DOHH2 (cell line): ENCODE measurements around the gene COL9A3.

ENCODE experiments used
- H3F3A ChIP-seq: fragments of 200-600 bp; sonication (generic), shearing (Covaris generic); 2 replicates; pipeline ENCODE4 v1.6.0; 2016; ENCODE audit warnings: antibody characterized with exemption, mild to moderate bottlenecking; ENCODE audit not compliant: control insufficient read depth, insufficient read depth
- H3K27ac ChIP-seq: fragments of 200-600 bp; sonication (generic); 2 replicates; pipeline ENCODE4 v1.5.1; 2014; ENCODE audit warnings: low read depth, mild to moderate bottlenecking, low read length, moderate library complexity
- H3K27me3 ChIP-seq: fragments of 200-600 bp; sonication (generic); 2 replicates; pipeline ENCODE4 v1.6.1; 2014; ENCODE audit warnings: mild to moderate bottlenecking, low read length, mixed read lengths; ENCODE audit not compliant: control insufficient read depth
- H3K36me3 ChIP-seq: fragments of 200-600 bp; sonication (generic); 2 replicates; pipeline ENCODE4 v1.6.1; 2014; ENCODE audit warnings: mild to moderate bottlenecking, low read length, moderate library complexity, mixed read lengths; ENCODE audit not compliant: control insufficient read depth
- H3K4me1 ChIP-seq: fragments of 200-600 bp; sonication (generic); 2 replicates; pipeline ENCODE4 v1.6.1; 2014; ENCODE audit warnings: mild to moderate bottlenecking, low read length, mixed read lengths; ENCODE audit not compliant: control insufficient read depth
- H3K4me2 ChIP-seq: fragments of 200-600 bp; sonication (generic); 2 replicates; pipeline ENCODE4 v1.6.0; 2014; ENCODE audit warnings: mild to moderate bottlenecking, low read length, moderate library complexity
- H3K4me3 ChIP-seq: fragments of 200-600 bp; sonication (generic); 2 replicates; pipeline ENCODE4 v1.5.1; 2014; ENCODE audit warnings: mild to moderate bottlenecking, low read length, mixed read lengths
- H3K79me2 ChIP-seq: fragments of 200-600 bp; sonication (generic); 2 replicates; pipeline ENCODE4 v1.6.1; 2014; ENCODE audit warnings: mild to moderate bottlenecking, low read length, mixed read lengths; ENCODE audit not compliant: control insufficient read depth
- H3K9me2 ChIP-seq: fragments of 200-600 bp; sonication (generic); replicated peaks from 2 replicates; pipeline ENCODE4 v1.6.1; 2014; ENCODE audit warnings: mild to moderate bottlenecking, low read length, mixed read lengths; ENCODE audit not compliant: control insufficient read depth
- H3K9me3 ChIP-seq: fragments of 200-600 bp; sonication (generic); 2 replicates; pipeline ENCODE4 v1.6.1; 2014; ENCODE audit warnings: antibody characterized with exemption, low read length, mixed read lengths; ENCODE audit not compliant: control insufficient read depth, insufficient read depth
- H4K20me1 ChIP-seq: fragments of 200-600 bp; sonication (generic); 2 replicates; pipeline ENCODE4 v1.6.0; 2014; ENCODE audit warnings: low read depth, mild to moderate bottlenecking, antibody characterized with exemption, low read length, moderate library complexity; ENCODE audit not compliant: control insufficient read depth, insufficient read depth
- EZH2phosphoT487 ChIP-seq: fragments of 200-600 bp; sonication (generic); IDR thresholded peaks from 2 replicates; pipeline ENCODE4 v1.6.1; 2017; ENCODE audit warnings: borderline replicate concordance, mild to moderate bottlenecking, antibody characterized with exemption, low read length, moderate library complexity, mixed read lengths
- TF ChIP-seq, protein P1 (sequence below): fragments of 200-600 bp; sonication (generic); IDR thresholded peaks from one replicate; pipeline ENCODE4 v1.5.1; 2014; ENCODE audit warnings: antibody characterized with exemption, mild to moderate bottlenecking, low read depth, low read length; ENCODE audit not compliant: poor library complexity, severe bottlenecking

COL9A3 gene

DNA sequence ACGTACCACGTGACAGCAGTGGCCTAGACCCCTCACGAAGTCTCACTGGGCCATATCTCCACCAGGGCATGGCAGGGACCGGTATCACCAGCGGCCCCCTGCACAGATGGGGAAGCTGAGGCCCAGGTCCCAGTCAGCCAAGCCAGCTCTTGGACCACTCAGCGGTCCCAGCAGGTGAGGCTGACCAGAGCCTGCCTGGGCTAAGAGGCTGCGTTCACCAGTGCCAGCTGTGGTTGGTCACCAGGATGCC, 23.2 kb upstream of the COL9A3 start:
- Histone ChIP-seq H4K20me1 (no peaks in the 10 kb centered on the region), H3K4me1 (peaks cover 43% of the 10 kb centered on the region), H3K27ac (peak overlapping the region; percentile 18; the same call in 1 of the 2 replicates), H3K79me2 (peaks cover 15% of the 10 kb centered on the region), H3K36me3 (peaks cover 18% of the 10 kb centered on the region), H3K4me3 (peak overlapping the region; percentile 70), H3F3A (peaks cover 12% of the 10 kb centered on the region), H3K9me3 (no peaks in the 10 kb centered on the region), H3K9me2 (no peaks in the 10 kb centered on the region), H3K4me2 (peak overlapping the region; percentile 84), H3K27me3 (peaks cover 9% of the 10 kb centered on the region)
- no peak for TF ChIP-seq EZH2phosphoT487
- TF ChIP-seq, protein P1, sequence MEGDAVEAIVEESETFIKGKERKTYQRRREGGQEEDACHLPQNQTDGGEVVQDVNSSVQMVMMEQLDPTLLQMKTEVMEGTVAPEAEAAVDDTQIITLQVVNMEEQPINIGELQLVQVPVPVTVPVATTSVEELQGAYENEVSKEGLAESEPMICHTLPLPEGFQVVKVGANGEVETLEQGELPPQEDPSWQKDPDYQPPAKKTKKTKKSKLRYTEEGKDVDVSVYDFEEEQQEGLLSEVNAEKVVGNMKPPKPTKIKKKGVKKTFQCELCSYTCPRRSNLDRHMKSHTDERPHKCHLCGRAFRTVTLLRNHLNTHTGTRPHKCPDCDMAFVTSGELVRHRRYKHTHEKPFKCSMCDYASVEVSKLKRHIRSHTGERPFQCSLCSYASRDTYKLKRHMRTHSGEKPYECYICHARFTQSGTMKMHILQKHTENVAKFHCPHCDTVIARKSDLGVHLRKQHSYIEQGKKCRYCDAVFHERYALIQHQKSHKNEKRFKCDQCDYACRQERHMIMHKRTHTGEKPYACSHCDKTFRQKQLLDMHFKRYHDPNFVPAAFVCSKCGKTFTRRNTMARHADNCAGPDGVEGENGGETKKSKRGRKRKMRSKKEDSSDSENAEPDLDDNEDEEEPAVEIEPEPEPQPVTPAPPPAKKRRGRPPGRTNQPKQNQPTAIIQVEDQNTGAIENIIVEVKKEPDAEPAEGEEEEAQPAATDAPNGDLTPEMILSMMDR = no peak

DNA sequence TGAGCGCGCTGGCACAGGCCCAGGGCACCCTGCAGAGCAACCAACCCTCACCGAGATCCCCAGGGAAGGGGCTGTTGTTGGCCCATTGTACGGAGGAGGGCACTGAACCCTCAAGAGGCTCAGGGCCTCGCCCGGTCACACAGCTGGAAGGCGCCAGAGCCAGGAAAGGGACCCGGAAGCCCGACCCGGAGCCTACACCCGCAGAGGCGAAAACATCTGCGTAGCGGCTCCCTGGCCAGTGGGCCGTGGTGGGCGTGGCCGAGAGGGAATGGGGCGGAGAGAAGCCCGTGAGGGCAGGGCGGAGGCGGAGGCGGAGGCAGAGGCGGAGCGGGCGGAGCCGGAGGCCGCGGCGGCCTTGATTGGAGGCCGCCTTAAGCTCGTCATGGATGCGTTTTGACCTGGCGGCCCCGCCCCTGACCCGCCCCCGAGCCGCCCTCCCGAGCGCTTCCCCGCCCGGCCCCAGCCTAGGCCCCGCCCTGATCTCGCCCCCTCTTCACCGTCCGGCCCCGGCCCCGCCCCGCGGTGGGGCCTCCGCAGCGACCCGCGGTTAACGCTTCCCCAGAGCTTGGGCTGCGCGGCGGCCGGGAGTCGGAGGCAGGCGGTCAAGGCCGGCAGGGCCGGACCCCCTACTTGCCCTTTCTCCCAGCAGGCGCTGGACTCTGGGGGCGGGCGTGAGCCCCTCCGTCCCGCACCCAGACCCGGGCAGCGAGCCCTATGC, 22.7 kb upstream of the COL9A3 start:
- Histone ChIP-seq H3K27me3 (peaks cover 5% of the 10 kb centered on the region), H3K4me1 (peaks cover 43% of the 10 kb centered on the region), H4K20me1 (no peaks in the 10 kb centered on the region), H3K4me2 (peak overlapping the region; percentile 99), H3F3A (peaks cover 12% of the 10 kb centered on the region), H3K4me3 (peak overlapping the region; percentile 93), H3K79me2 (peaks cover 15% of the 10 kb centered on the region), H3K9me2 (no peaks in the 10 kb centered on the region), H3K27ac (peak overlapping the region; percentile 94), H3K36me3 (peaks cover 22% of the 10 kb centered on the region), H3K9me3 (no peaks in the 10 kb centered on the region)
- TF ChIP-seq, protein P1 = no peak
- TF ChIP-seq EZH2phosphoT487 = no peak

DNA sequence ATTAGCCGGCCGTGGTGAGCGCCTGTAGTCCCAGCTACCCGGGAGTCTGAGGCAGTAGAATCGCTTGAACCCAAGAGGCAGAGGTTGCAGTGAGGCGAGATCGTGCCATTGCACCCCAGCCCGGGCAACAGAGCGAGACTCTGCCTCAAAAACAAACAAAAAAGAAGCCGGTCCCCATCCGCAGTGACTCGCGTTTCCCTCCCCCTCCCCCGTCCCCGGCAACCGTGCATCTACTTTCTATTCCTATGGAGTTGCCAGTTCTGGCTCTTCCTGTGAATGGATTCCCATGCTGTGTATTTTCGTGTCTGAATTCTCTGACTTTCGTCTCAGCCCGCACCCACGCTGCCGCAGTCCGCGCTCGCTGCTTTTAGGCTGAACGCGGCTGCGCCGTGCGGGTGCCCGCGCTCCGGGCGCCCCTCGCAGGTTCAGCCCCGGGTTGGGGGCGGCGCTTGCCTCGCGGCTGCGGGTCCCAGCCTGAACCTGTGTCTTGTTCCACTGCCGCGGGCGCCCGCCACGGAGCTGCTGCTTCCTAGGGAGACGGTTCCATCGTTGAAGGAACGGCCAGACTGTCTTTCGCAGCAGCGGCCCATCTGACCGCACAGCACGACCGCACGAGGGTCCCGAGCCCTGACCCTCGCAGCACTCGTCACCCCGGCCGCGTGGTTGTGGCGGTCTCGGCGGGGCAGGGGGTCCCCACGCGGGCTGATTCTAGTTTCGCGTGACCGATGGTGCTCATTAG, 21.7 kb upstream of the COL9A3 start:
- H3F3A ChIP-seq = peaks cover 14% of the 10 kb centered on the region
- peaks cover 43% of the 10 kb centered on the region for H3K4me1 ChIP-seq
- H3K4me2 ChIP-seq = peak overlapping the region; percentile 99

More for the DNA sequence above, 21.7 kb upstream of the COL9A3 start:
- peak overlapping the region; percentile 94 for H3K27ac ChIP-seq
- no peaks in the 10 kb centered on the region for H3K9me3 ChIP-seq
- peaks cover 15% of the 10 kb centered on the region for H3K79me2 ChIP-seq
- TF ChIP-seq, protein P1 = no peak
- no peak for TF ChIP-seq EZH2phosphoT487
- no peaks in the 10 kb centered on the region for H3K9me2 ChIP-seq
- peak overlapping the region; percentile 93 for H3K4me3 ChIP-seq
- H4K20me1 ChIP-seq = no peaks in the 10 kb centered on the region
- peaks cover 33% of the 10 kb centered on the region for H3K36me3 ChIP-seq
- peaks cover 2% of the 10 kb centered on the region; the same call in 1 of the 2 replicates for H3K27me3 ChIP-seq
